ENCODE data around the gene AP2A2. TPM values are rescaled to one million over a fixed set of nuclear protein-coding genes. Genes with fewer than 3 reads are reported as not detected.

Gene AP2A2
- total RNA-seq, 1 experiment from 2014 or later, result 17.7 TPM

DNA sequence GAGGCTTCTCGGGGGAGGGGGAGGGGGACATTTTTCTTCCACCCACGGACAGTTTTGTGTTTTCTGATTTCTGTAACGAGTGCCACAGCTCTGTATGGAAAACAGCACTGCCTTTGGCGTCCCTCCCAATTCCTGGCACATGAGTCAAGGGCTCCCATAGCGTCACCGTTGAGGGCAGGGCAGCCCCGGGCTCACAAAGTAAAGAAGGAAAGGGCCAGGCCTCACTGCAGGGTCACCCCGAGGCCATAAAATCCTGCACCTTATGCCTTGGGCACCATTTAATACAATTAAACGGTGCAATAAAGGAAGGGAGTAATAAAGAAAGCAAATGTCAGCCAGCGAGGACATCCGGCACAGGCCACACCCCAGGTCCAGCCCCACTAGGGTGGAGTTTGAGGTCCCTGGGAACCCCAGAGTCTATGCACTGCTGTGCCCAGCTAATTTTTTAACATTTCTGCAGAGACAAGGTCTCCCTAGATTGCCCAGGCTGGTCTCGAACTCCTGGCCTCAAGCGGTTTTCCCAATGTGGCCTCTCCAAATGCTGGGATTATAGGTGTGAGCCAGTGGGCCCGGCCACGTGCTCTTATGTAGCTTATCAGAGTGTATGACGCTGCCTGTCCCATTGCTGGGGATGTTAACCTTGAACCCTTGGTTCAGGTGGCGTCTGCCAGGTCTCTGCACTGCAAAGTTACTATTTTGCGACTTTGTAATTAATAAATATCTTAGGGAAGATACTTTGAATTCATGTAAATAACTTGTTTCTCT, 135.4 kb downstream of the AP2A2 start:
- Histone ChIP-seq H3K27me3 (replicated peaks) (no peaks in the 10 kb centered on the region), H3K27ac (peak overlapping the region; percentile 39), H3K36me3 (no peaks in the 10 kb centered on the region), H3K4me1 (replicated peaks) (peaks cover 11% of the 10 kb centered on the region), H3K4me3 (no peak overlapping the region), H3K9me3 (replicated peaks) (no peaks in the 10 kb centered on the region)
- DNase-seq (ENCODE audit: low read depth in 1 of 2, low spot score in 2 of 2), result peak; percentile 59 to 74

Other genes with a start within 250 kb of the AP2A2 start
- gene DEAF1, start 230.6 kb upstream of the AP2A2 start, total RNA-seq (2014; rRNA removed; shearing (Covaris generic)), result 4.4 and 8.0 TPM in 2 replicates
- 16.0 and 16.7 TPM in 2 replicates for gene TMEM80, start 230.1 kb upstream of the AP2A2 start, total RNA-seq (2014; rRNA removed; shearing (Covaris generic))
- not detected in 2 replicates for gene EPS8L2, start 219.6 kb upstream of the AP2A2 start, total RNA-seq (2014; rRNA removed; shearing (Covaris generic))
- 159 and 302 TPM in 2 replicates for gene TALDO1, start 178.4 kb upstream of the AP2A2 start, total RNA-seq (2014; rRNA removed; shearing (Covaris generic))
- 7.0 and 12.4 TPM in 2 replicates for gene GATD1, start 148.4 kb upstream of the AP2A2 start, total RNA-seq (2014; rRNA removed; shearing (Covaris generic))
- 0.21 and 0.88 TPM in 2 replicates for gene CEND1, start 135.8 kb upstream of the AP2A2 start, total RNA-seq (2014; rRNA removed; shearing (Covaris generic))
- 5.1 and 11.1 TPM in 2 replicates for gene SLC25A22, start 127.6 kb upstream of the AP2A2 start, total RNA-seq (2014; rRNA removed; shearing (Covaris generic))
- gene PIDD1, start 120.6 kb upstream of the AP2A2 start, total RNA-seq (2014; rRNA removed; shearing (Covaris generic)), result 2.1 and 2.4 TPM in 2 replicates
- gene RPLP2, start 115.9 kb upstream of the AP2A2 start, total RNA-seq (2014; rRNA removed; shearing (Covaris generic)), result 504 and 706 TPM in 2 replicates
- 5.0 and 9.8 TPM in 2 replicates for gene PNPLA2, start 107.0 kb upstream of the AP2A2 start, total RNA-seq (2014; rRNA removed; shearing (Covaris generic))
- gene CRACR2B, start 98.0 kb upstream of the AP2A2 start, total RNA-seq (2014; rRNA removed; shearing (Covaris generic)), result not detected in 2 replicates
- gene CD151, start 92.9 kb upstream of the AP2A2 start, total RNA-seq (2014; rRNA removed; shearing (Covaris generic)), result 123 and 179 TPM in 2 replicates
- gene POLR2L, start 83.3 kb upstream of the AP2A2 start, total RNA-seq (2014; rRNA removed; shearing (Covaris generic)), result 75.8 and 144 TPM in 2 replicates
- gene TSPAN4, start 83.0 kb upstream of the AP2A2 start, total RNA-seq (2014; rRNA removed; shearing (Covaris generic)), result 62.5 and 118 TPM in 2 replicates
- 17.7 and 22.1 TPM in 2 replicates for gene CHID1, start 15.1 kb upstream of the AP2A2 start, total RNA-seq (2014; rRNA removed; shearing (Covaris generic))
- not detected in 2 replicates for gene MUC6, start 110.8 kb downstream of the AP2A2 start, total RNA-seq (2014; rRNA removed; shearing (Covaris generic))
- not detected in 2 replicates for gene MUC2, start 149.0 kb downstream of the AP2A2 start, total RNA-seq (2014; rRNA removed; shearing (Covaris generic))
- gene MUC5AC, start 232.1 kb downstream of the AP2A2 start, total RNA-seq (2014; rRNA removed; shearing (Covaris generic)), result 0.03 TPM in 1 of 2 replicates, not detected in the other